Measurements from ENCODE around the gene NEDD1.

The NEDD1 gene

GRCh38 chr12:96902076-96902475, 5.0 kb upstream of the NEDD1 start:
- no peak for DNase-seq

- DNase-seq: peak; percentile 6
These were observed 584 bp upstream of the NEDD1 start for GRCh38 chr12:96906498-96906848.

DNA sequence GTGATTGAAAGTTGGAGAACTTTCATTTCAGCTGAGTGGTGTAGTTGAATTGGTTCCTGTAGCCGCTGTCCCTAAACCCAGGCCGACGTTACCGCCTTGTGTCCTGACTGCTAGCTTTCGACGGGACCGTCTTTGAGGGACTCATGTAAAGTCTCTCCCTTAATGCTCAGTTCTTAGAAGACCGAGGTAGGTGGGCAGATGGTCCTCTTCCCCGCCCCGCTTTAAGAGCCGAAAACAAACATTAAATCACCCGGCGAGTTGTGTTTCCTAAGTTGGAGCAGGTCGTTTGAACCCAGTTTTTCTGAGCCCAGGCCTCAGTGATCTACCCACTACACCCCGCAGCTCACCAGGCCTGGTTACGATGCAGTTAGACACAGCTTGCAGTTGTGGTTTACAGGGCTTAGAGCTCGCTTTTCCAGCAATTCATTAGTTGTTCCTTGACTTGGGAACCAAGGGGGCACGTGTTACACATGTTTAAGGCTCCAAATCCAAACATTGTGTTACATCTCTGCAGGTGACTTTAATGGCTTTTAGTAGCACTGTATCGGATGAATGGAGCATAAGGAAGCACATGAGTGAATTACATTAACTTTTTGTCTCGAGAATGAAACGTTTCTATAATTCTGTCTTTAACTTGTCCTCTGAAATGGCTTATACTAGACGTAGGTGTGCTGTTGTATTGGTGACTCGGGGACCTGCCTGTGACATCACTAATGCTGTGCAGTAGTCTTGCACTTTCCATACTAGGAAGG, 790 bp downstream of the NEDD1 start:
- peak; percentile 11 for DNase-seq

DNA sequence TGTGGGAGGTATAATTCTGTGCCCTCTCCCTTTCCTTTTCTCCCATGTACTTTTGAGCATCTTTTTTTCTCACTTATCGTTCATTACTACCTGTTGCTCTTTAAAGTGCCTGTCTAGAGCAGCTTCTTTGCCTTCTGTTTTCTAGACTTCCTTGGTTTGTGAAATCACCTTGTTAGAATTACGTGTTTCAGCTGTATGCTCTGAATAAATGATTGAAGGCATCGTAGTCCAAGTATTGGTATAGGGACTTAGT, 1.3 kb downstream of the NEDD1 start:
- DNase-seq: no peak

GRCh38 chr12:96912261-96912660, 5.2 kb downstream of the NEDD1 start:
- no peak for DNase-seq

DNA sequence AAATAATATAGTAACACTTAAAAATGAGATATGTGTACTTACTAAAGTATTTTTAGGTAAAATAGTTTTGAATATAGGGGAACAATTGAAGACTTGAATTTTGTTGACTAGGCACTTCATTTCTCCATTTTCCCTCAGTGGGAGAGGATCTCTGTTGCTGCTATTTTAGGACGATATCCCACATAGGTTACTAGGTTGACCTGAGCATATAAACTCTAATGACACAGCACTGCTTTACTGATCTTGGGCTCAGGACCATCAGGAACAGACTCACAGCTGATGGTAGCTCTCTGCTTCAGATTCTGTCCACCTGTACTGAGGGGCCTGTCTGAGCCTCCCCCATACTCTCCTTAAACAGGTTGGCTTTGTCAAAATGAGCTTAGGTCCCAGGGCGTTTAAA, 5.9 kb downstream of the NEDD1 start:
- no peak for DNase-seq

- DNase-seq: no peak
These were observed 12.6 kb downstream of the NEDD1 start for GRCh38 chr12:96919510-96920210.

GRCh38 chr12:96948782-96949181, 41.7 kb downstream of the NEDD1 start:
- DNase-seq: no peak

DNA sequence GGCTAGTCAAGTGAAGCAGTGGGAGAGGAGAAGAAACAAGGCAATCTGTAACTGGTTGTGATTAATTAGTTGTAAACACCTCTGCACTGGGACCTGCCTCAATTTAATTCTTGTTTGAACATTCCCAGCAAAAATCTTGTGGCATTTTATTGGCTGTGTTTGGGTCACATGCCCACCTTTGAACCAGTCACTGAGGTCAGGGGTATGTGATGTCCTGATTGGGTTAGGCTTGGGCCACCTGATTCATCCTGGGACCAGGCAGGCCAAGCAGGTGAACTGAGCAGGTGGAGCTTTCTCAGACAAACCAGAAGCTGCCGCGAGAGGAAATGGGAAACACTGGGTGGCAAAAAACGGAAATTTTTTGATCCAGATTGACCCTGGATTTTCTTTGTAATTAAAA, 72.5 kb downstream of the NEDD1 start:
- no peak for DNase-seq

GRCh38 chr12:96980991-96981414, 73.9 kb downstream of the NEDD1 start:
- DNase-seq: no peak

GRCh38 chr12:96981911-96982310, 74.9 kb downstream of the NEDD1 start:
- DNase-seq: no peak

GRCh38 chr12:96982671-96983070, 75.6 kb downstream of the NEDD1 start:
- DNase-seq: no peak

DNA sequence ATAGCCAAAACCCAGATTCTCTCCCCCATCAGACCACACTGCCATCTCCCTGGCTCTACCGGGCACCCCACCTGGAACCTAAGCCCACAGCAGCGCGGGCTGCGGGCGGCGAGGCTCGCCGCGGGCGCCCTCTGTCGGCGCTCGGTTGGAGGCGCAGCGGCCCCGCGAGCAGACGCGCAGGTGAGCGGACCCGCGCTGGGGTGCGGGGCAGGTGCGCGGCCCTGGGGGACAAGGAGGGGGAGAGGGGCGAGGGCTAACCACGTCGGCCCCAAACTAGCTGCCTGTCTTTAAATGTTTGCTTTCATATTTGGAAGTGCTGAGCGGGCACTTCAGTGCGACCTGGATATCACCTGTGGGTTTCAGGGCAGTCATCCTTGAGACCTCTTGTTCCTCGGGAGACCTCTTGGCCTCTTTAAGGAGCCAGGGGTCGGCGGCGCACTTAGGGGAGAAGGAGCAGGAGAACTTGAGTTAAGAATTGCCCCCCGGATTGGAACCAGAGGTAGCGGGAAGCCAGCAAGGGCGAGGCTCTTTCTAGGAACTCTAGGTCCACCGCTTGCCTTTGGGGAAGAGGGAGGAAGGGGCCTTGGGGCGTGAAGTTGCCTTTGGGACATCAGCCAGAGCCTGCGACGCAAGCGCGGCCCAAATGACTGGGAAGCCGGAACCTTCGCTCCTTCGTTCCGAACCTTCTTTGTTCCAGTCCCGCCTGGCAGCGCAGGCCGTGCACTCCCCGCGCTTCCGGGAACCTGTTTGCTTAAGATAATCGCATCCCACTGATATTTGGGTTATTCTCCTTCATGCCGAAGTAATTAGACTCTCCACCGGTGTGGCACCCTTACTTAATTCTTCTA, 78.7 kb downstream of the NEDD1 start:
- DNase-seq: peak; percentile 78

DNA sequence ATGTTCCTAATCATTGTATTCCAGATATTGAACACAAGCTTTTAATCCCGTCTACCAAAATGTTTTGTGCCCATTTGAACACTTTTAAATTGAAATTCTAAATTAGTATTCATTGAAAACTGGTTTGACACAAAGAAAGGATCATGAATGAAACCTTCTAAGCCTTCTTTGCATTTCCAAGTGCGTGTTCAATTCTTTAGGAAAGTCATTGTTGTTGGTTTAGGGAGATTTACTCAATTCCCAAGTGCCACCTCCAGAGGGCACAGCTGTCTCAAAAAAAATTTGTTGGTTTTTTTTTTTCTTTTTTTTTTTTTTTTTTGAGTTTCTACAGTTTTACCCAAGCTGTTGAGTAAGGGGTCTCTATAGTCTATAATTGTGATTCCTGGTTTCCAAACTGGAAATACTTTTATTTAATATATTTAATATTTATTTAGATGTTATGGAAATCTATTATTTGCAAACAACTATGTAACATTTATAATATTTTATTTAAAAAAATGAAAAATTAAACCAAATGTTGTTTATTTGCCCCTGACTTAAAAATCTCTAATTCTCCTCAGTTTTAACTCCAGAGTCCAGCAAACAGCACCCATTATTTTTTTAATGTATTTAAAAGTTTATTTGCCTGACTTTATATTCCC, 79.9 kb downstream of the NEDD1 start:
- DNase-seq: peak; percentile 80

GRCh38 chr12:96988919-96989318, 81.9 kb downstream of the NEDD1 start:
- DNase-seq: no peak

DNA sequence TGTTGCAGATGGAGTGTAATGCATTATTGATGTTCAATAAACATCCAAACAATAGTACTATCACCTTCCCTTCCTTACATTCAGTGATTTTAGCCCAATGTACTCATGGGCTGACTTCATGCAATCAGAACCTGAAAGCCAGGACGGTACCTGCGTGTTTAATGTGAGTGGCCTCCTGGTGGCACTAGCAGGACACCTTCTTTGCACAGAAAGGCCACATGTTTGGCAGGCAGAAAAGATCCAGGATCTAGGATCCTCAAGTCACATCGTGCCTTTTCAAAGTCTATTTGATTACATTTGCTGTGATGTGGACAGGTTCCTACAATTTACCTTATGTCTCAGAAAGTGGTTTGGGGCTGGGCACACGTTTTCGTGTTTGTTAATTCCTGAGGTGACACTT, 82.9 kb downstream of the NEDD1 start:
- DNase-seq: peak; percentile 85

DNA sequence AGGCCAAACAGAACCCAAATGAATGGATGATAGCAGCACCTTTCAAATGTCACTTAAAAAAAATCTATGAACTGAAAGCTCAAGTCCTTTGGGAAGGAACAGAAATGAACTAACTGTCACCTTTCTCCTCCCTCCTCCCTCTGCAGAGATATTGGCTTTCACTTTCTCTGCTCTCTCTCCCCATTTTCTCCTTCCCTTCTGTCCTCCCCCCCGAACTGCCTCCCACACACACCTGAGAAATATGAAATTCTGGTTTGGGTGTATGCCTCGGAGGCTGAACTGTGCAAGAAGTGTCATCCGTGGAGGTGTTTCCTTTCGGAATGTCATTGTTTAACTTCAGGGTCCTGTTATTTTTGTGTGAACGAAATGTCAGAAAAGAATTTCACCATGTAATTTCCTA, 87.8 kb downstream of the NEDD1 start:
- peak; percentile 47 for DNase-seq

DNA sequence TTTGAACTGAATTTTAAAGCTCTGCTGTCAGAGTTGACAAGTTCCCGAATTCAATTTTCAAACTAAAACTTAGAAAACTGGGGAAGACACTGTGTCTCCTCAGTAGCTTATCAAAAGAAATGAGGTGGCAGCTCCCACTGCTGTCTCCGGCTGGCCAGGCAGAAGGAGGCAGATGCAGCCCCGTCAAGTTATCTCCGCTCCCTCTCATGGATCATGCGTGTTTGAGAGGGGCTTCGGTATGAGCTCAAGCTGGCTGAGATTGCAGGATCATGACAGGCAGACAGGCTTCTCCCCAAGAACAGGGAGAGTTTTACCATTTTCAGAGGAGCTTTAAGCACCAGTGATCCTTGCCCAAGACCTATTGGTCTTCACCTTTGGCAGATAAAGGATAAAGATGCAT, 88.8 kb downstream of the NEDD1 start:
- DNase-seq: peak; percentile 62

DNA sequence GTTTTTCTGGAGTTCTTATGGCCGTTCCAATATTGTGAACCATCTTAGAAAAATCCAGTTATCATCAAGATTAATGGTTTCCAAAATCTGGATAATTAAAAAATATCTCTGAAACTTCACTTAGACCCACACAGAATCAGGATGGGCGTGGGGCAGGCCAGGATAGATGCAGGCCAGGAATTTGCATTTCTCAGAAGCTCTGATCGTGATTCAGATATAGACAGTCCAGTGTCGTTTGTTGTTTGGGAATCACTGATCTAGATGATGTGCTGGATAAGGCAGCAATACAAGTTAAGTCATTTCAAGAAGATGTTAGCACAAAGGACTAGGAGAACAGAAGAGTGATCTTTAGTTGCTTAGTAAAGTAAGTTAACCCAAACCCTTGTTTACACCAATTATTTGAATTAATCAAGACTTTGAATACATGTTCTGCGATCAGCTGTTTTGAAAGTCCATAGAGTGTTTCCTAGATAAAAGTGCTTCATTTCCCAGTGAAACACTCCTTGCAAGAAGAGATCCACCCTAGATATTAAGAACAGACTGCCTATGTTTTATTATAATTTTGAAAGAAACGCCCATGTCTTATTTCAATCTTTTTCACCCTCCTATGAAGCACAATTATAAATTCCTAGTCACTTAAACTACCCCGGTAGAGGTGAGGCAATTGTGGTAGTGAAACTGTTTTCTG, 90.9 kb downstream of the NEDD1 start:
- DNase-seq: no peak

DNA sequence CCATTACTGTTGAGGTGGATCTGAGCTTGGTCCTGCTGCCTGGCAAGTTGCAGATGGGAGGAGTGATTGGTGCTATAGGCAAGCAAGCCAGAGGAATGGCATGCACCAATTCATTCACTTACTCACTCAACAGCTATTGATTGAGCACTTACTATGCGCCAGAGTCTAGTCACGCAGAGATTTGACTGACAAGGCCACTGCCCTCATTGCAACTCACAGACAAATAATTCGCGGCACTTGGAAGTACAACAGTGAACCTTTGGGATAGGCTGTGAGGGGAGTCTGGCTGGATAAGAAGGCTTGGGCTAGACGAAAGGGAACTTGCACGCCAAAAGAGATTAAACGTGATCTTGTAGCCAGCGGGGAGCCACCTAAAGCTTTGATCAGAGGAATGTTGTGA, 96.2 kb downstream of the NEDD1 start:
- peak; percentile 43 for DNase-seq
